ENCODE data around the gene ATG5. TPM values are rescaled to one million over a fixed set of nuclear protein-coding genes. Genes with fewer than 3 reads are reported as not detected.
A peak's percentile ranks its signal among the peaks of the same experiment; 100 is the strongest.

ATG5 gene
- 16.0 TPM for total RNA-seq

- DNase-seq (ENCODE audit: low spot score) = peak; percentile 100
- peak; percentile 92 for ATAC-seq
These were observed at the start of gene ATG5 for GRCh38 chr6:106325336-106326178. TSS of gene ATG5 (minus strand) at chr6:106325760. CDS start at chr6:106316208, 9,552 bp downstream.

- DNase-seq (ENCODE audit: low spot score) = no peak
- ATAC-seq = no peak
These were observed 48.1 kb upstream of the ATG5 start for GRCh38 chr6:106373502-106374239.

- no peak for DNase-seq (ENCODE audit: low spot score)
- no peak for ATAC-seq
These were observed 47.4 kb upstream of the ATG5 start for GRCh38 chr6:106372838-106373501.

- no peak for ATAC-seq
- DNase-seq (ENCODE audit: low spot score) = no peak
These were observed 45.1 kb upstream of the ATG5 start for GRCh38 chr6:106370639-106371038.

- DNase-seq (ENCODE audit: low spot score) (no peak), ATAC-seq (no peak)
These were observed 44.2 kb upstream of the ATG5 start for GRCh38 chr6:106369739-106370138.

GRCh38 chr6:106363401-106364138 is 38.0 kb upstream of the ATG5 start:
- ATAC-seq (no peak), DNase-seq (ENCODE audit: low spot score) (no peak)

GRCh38 chr6:106360989-106361430 is 35.5 kb upstream of the ATG5 start:
- DNase-seq (ENCODE audit: low spot score) (no peak), ATAC-seq (peak; percentile 58)

GRCh38 chr6:106360410-106360988 is 34.9 kb upstream of the ATG5 start, which contains the start of gene CRYBG1:
TSS of gene CRYBG1 (plus strand) at chr6:106360717. CDS start at chr6:106360909, 192 bp downstream.
- DNase-seq (ENCODE audit: low spot score) (peak; percentile 56), ATAC-seq (peak; percentile 95)

GRCh38 chr6:106359959-106360409 is 34.4 kb upstream of the ATG5 start:
- ATAC-seq = no peak
- DNase-seq (ENCODE audit: low spot score) = no peak

GRCh38 chr6:106356378-106356777 is 30.8 kb upstream of the ATG5 start:
- no peak for DNase-seq (ENCODE audit: low spot score)
- no peak for ATAC-seq

GRCh38 chr6:106347219-106347618 is 21.7 kb upstream of the ATG5 start:
- ATAC-seq (no peak), DNase-seq (ENCODE audit: low spot score) (no peak)

- ATAC-seq = peak; percentile 90
- DNase-seq (ENCODE audit: low spot score) = no peak
These were observed 13.9 kb upstream of the ATG5 start for GRCh38 chr6:106339334-106340029.

GRCh38 chr6:106334646-106335448 is 9.3 kb upstream of the ATG5 start:
- DNase-seq (ENCODE audit: low spot score) (peak; percentile 47), ATAC-seq (peak; percentile 96)

GRCh38 chr6:106324726-106325335 is 729 bp downstream of the ATG5 start:
- ATAC-seq (no peak), DNase-seq (ENCODE audit: low spot score) (no peak)

GRCh38 chr6:106321940-106322339 is 3.6 kb downstream of the ATG5 start:
- ATAC-seq (no peak), DNase-seq (ENCODE audit: low spot score) (no peak)

GRCh38 chr6:106318851-106319250 is 6.7 kb downstream of the ATG5 start:
- no peak for ATAC-seq

GRCh38 chr6:106318061-106318460 is 7.5 kb downstream of the ATG5 start:
- DNase-seq (ENCODE audit: low spot score) (no peak), ATAC-seq (no peak)

More at GRCh38 chr6:106318851-106319250, 6.7 kb downstream of the ATG5 start:
- DNase-seq (ENCODE audit: low spot score) = no peak

GRCh38 chr6:106316375-106316766 is 9.2 kb downstream of the ATG5 start:
- DNase-seq (ENCODE audit: low spot score) (no peak), ATAC-seq (no peak)
